ENCODE measurements around the gene HLF.

Gene HLF

DNA sequence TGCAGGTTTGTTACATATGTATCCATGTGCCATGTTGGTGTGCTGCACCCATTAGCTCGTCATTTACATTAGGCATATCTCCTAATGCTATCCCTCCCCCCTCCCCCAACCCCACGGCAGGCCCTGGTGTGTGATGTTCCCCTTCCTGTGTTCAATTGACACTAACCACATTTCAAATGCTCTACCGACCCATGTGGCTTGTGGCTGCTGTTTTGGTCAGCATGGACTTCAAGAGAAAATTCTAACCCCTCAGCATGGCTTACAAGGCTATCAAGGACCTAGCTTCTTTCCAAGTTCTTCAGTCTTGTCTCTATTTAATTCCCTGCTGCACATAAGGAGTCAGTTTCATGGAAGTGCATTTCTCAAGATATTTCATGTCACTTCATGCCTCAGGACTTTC, 103.9 kb downstream of the HLF start:
- DNase-seq, result no peak
